Measurements from ENCODE around the gene RAB17.

RAB17 gene

DNA sequence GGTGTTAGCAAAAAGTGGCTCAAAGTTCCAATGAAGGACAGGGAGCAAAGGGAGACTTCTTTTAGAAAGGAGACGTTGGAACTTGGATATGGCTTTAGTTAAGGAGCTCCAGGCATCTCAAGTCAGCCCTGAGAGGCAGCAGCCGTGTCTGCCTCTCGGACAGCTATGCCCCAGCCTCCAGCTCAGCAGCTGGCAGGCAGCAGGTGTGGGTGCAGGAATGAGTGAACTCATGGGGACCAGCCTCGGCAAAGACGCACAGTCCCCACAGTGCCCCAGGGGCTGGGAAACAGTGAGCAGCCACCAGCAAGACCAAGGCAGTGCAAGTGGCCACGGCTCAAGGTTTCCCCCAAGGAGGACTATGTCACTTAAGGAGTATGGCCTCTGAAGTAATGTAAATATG is 35.2 kb upstream of the RAB17 start:
- H3K79me2 ChIP-seq (ENCODE audit: insufficient read depth, low read length), result no peaks in the 10 kb centered on the region
- no peak overlapping the region for H3K9ac ChIP-seq (ENCODE audit: low read length)
- no peaks in the 10 kb centered on the region for H3K9me3 ChIP-seq (ENCODE audit: low read length)
- no peaks in the 10 kb centered on the region for H3F3A ChIP-seq (ENCODE audit: insufficient read depth, low read length)
- no peaks in the 10 kb centered on the region for H3K36me3 ChIP-seq (ENCODE audit: insufficient read depth, low read length)
- H4K20me1 ChIP-seq (ENCODE audit: insufficient read depth, low read length), result no peaks in the 10 kb centered on the region
- H3K4me3 ChIP-seq (ENCODE audit: low read depth, low read length, poor library complexity, severe bottlenecking), result no peak overlapping the region
- no peaks in the 10 kb centered on the region for H3K4me1 ChIP-seq (ENCODE audit: insufficient read depth, low read length, severe bottlenecking)
- no peak overlapping the region for H3K27ac ChIP-seq (ENCODE audit: low read depth, low read length, poor library complexity, severe bottlenecking)
- no peaks in the 10 kb centered on the region for H3K9me2 ChIP-seq (ENCODE audit: low read depth, low read length)
- H2AFZ ChIP-seq (ENCODE audit: low read length), result no peak overlapping the region
- no peaks in the 10 kb centered on the region; the same call in 1 of the 2 replicates for H3K27me3 ChIP-seq (ENCODE audit: insufficient read depth, low read length)
- H3K4me2 ChIP-seq (ENCODE audit: low read length), result no peak overlapping the region
- TF ChIP-seq, protein P1, sequence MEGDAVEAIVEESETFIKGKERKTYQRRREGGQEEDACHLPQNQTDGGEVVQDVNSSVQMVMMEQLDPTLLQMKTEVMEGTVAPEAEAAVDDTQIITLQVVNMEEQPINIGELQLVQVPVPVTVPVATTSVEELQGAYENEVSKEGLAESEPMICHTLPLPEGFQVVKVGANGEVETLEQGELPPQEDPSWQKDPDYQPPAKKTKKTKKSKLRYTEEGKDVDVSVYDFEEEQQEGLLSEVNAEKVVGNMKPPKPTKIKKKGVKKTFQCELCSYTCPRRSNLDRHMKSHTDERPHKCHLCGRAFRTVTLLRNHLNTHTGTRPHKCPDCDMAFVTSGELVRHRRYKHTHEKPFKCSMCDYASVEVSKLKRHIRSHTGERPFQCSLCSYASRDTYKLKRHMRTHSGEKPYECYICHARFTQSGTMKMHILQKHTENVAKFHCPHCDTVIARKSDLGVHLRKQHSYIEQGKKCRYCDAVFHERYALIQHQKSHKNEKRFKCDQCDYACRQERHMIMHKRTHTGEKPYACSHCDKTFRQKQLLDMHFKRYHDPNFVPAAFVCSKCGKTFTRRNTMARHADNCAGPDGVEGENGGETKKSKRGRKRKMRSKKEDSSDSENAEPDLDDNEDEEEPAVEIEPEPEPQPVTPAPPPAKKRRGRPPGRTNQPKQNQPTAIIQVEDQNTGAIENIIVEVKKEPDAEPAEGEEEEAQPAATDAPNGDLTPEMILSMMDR (IDR thresholded peaks at IDR 0.05; ENCODE audit: low read length), result no peak
- no peak for TF ChIP-seq EZH2 (IDR thresholded peaks at IDR 0.05; ENCODE audit: borderline replicate concordance, low read length)

DNA sequence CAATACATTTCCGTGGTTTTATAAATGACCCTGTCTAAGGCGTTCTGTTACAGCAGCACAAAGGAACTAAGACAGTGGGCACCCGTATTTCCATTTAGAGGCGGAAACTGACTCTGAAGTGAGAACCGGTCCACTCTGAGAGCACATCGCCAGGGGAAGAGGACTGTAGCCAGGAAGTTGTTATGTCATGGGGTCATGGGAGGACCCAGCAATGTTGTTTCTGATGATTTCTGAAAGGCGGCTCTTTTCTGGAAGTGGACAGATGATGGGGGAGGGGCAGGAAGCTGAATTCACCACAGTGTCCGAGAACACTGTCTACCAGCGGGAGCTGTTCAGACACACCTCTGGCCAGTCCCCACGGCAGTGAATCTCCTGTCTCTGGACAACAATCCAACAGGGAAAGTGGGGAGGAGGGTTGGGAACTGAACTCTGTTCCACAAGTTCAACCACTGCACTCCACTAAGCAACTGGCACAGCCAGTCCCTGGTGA is 34.7 kb upstream of the RAB17 start:
- Histone ChIP-seq H4K20me1 (ENCODE audit: insufficient read depth, low read length) (no peaks in the 10 kb centered on the region), H3K9me3 (ENCODE audit: low read length) (no peaks in the 10 kb centered on the region), H3K79me2 (ENCODE audit: insufficient read depth, low read length) (no peaks in the 10 kb centered on the region), H3F3A (ENCODE audit: insufficient read depth, low read length) (no peaks in the 10 kb centered on the region), H3K36me3 (ENCODE audit: insufficient read depth, low read length) (no peaks in the 10 kb centered on the region), H3K9me2 (ENCODE audit: low read depth, low read length) (no peaks in the 10 kb centered on the region), H3K9ac (ENCODE audit: low read length) (no peak overlapping the region), H3K27ac (ENCODE audit: low read depth, low read length, poor library complexity, severe bottlenecking) (no peak overlapping the region), H3K4me1 (ENCODE audit: insufficient read depth, low read length, severe bottlenecking) (no peaks in the 10 kb centered on the region), H2AFZ (ENCODE audit: low read length) (no peak overlapping the region), H3K4me3 (ENCODE audit: low read depth, low read length, poor library complexity, severe bottlenecking) (no peak overlapping the region), H3K27me3 (ENCODE audit: insufficient read depth, low read length) (no peaks in the 10 kb centered on the region; the same call in 1 of the 2 replicates), H3K4me2 (ENCODE audit: low read length) (no peak overlapping the region)
- TF ChIP-seq, protein P1 (IDR thresholded peaks at IDR 0.05; ENCODE audit: low read length), result no peak
- no peak for TF ChIP-seq EZH2 (IDR thresholded peaks at IDR 0.05; ENCODE audit: borderline replicate concordance, low read length)

DNA sequence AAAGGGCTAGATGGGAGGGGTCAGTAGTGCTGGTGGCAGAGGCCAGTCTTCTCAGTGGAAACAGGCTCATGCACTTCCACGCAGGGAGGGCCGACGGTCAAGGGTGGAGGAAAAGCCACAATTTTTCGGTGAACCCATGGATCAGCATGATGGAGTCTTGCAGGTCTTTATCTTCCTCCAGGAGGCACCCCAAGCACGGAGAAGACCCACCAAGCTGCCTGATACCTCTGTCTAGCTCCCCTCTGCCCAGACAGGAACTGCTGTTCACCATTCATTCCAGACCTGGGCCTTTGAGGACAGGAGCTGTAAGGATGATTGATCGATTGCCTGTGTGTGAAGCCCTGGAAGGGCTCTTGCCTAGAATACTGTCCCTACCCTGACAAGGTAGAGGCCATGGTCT is 34.0 kb upstream of the RAB17 start:
- Histone ChIP-seq H3K4me3 (ENCODE audit: low read depth, low read length, poor library complexity, severe bottlenecking) (no peak overlapping the region), H3F3A (ENCODE audit: insufficient read depth, low read length) (no peaks in the 10 kb centered on the region), H3K9me3 (ENCODE audit: low read length) (no peaks in the 10 kb centered on the region), H3K9ac (ENCODE audit: low read length) (no peak overlapping the region), H4K20me1 (ENCODE audit: insufficient read depth, low read length) (no peaks in the 10 kb centered on the region), H2AFZ (ENCODE audit: low read length) (no peak overlapping the region), H3K27ac (ENCODE audit: low read depth, low read length, poor library complexity, severe bottlenecking) (no peak overlapping the region), H3K9me2 (ENCODE audit: low read depth, low read length) (no peaks in the 10 kb centered on the region), H3K4me2 (ENCODE audit: low read length) (no peak overlapping the region), H3K27me3 (ENCODE audit: insufficient read depth, low read length) (no peaks in the 10 kb centered on the region; the same call in 1 of the 2 replicates), H3K4me1 (ENCODE audit: insufficient read depth, low read length, severe bottlenecking) (no peaks in the 10 kb centered on the region), H3K79me2 (ENCODE audit: insufficient read depth, low read length) (no peaks in the 10 kb centered on the region), H3K36me3 (ENCODE audit: insufficient read depth, low read length) (no peaks in the 10 kb centered on the region)
- TF ChIP-seq, protein P1 (IDR thresholded peaks at IDR 0.05; ENCODE audit: low read length), result peak; percentile 64
- TF ChIP-seq EZH2 (IDR thresholded peaks at IDR 0.05; ENCODE audit: borderline replicate concordance, low read length), result no peak
